Activated CD4-positive, CD25-positive, alpha-beta regulatory T cell (primary cell): ENCODE measurements around the gene FYB1.
A peak's percentile ranks its signal among the peaks of the same experiment; 100 is the strongest.
"Not testable (repeated sequence)": the region's sequence is repeated elsewhere in the genome, so short reads cannot be mapped to it uniquely, and the experiment has no call there.

Source experiments
- DNase-seq, 4 experiments: peaks; one replicate each; lab custom pipeline; 2025; lab: John Stamatoyannopoulos, UW

FYB1 gene

GRCh38 chr5:39219437-39219836 lies at the start of gene FYB1:
FYB1 (minus strand) TSS chr5:39219563; CDS start chr5:39202960, 16,603 bp downstream.
- no peak for DNase-seq

GRCh38 chr5:39267186-39267585 lies 47.8 kb upstream of the FYB1 start:
- no peak for DNase-seq

- DNase-seq: no peak
Measured at GRCh38 chr5:39266442-39266841, 47.1 kb upstream of the FYB1 start.

- DNase-seq: no peak
Measured at GRCh38 chr5:39264528-39264927, 45.2 kb upstream of the FYB1 start.

- no peak for DNase-seq
Measured at GRCh38 chr5:39262981-39263380, 43.6 kb upstream of the FYB1 start.

GRCh38 chr5:39260095-39260494 lies 40.7 kb upstream of the FYB1 start:
- no peak for DNase-seq

- no peak for DNase-seq
Measured at GRCh38 chr5:39257554-39257953, 38.2 kb upstream of the FYB1 start.

GRCh38 chr5:39256477-39257235 lies 37.3 kb upstream of the FYB1 start:
- DNase-seq: no peak

- DNase-seq: no peak
Measured at GRCh38 chr5:39255406-39255805, 36.0 kb upstream of the FYB1 start.

- no peak for DNase-seq
Measured at GRCh38 chr5:39254671-39255070, 35.3 kb upstream of the FYB1 start.

- no peak for DNase-seq
Measured at GRCh38 chr5:39253196-39253595, 33.8 kb upstream of the FYB1 start.

GRCh38 chr5:39249564-39250274 lies 30.4 kb upstream of the FYB1 start:
- DNase-seq: no peak

GRCh38 chr5:39249069-39249468 lies 29.7 kb upstream of the FYB1 start:
- no peak for DNase-seq

- DNase-seq: no peak
Measured at GRCh38 chr5:39240750-39241149, 21.4 kb upstream of the FYB1 start.

GRCh38 chr5:39238366-39239105 lies 19.2 kb upstream of the FYB1 start:
- DNase-seq: no peak

- DNase-seq: no peak
Measured at GRCh38 chr5:39236718-39237117, 17.4 kb upstream of the FYB1 start.

GRCh38 chr5:39235648-39236047 lies 16.3 kb upstream of the FYB1 start:
- DNase-seq: no peak

- DNase-seq: not testable (repeated sequence)
Measured at GRCh38 chr5:39234494-39234893, 15.1 kb upstream of the FYB1 start.

GRCh38 chr5:39233783-39234182 lies 14.4 kb upstream of the FYB1 start:
- no peak for DNase-seq

- DNase-seq: peak in 1 of 4 experiments; percentile 5
Measured at GRCh38 chr5:39231705-39232525, 12.6 kb upstream of the FYB1 start.

- no peak for DNase-seq
Measured at GRCh38 chr5:39228596-39228995, 9.2 kb upstream of the FYB1 start.

- DNase-seq: no peak
Measured at GRCh38 chr5:39226558-39226957, 7.2 kb upstream of the FYB1 start.
